Thoracic aorta (tissue), 2 donors: ENCODE results near the gene PDE7B. TPM values are rescaled to one million over a fixed set of nuclear protein-coding genes. Genes with fewer than 3 reads are reported as not detected.

Source experiments
- ATAC-seq: fragments of 150-250 bp; one replicate; pipeline ENCODE4 v1.8.0; 2017; ENCODE audit warnings: low read depth; ENCODE audit not compliant: insufficient number of reproducible peaks, low FRiP score
- DNase-seq: peaks from one replicate; pipeline ENCODE4 v3.0.0-alpha.2; 2020; ENCODE audit warnings: low spot score
- H3K27ac ChIP-seq, 2 donors: fragments of 200-600 bp; sonication (generic); 1 replicate in 1 of 2; 2 replicates in 1 of 2; pipeline ENCODE4 v1.5.1; 2016; ENCODE audit warnings: mild to moderate bottlenecking in 2 of 2, moderate library complexity in 2 of 2
- H3K27me3 ChIP-seq: fragments of 200-600 bp; sonication (generic); replicated peaks from 2 replicates; pipeline ENCODE4 v1.6.0; 2016; ENCODE audit warnings: mild to moderate bottlenecking; ENCODE audit not compliant: insufficient read depth
- H3K36me3 ChIP-seq: fragments of 200-600 bp; sonication (generic); one replicate; pipeline ENCODE4 v1.5.1; 2016
- H3K4me1 ChIP-seq, 2 donors: fragments of 200-600 bp; sonication (generic); 1 replicate in 1 of 2; 2 replicates in 1 of 2; pipeline versions ENCODE4 v1.5.1 to v1.6.0; 2016; ENCODE audit warnings: low read depth in 2 of 2, mild to moderate bottlenecking in 1 of 2; ENCODE audit not compliant: control insufficient read depth in 1 of 2
- H3K4me3 ChIP-seq: fragments of 200-600 bp; sonication (generic); 2 replicates; pipeline ENCODE4 v1.5.1; 2016; ENCODE audit warnings: mild to moderate bottlenecking
- H3K9me3 ChIP-seq: fragments of 200-600 bp; sonication (generic); 2 replicates; pipeline ENCODE4 v1.5.1; 2016
- CTCF ChIP-seq: fragments of 200-600 bp; sonication (generic); IDR thresholded peaks from one replicate; pipeline ENCODE4 v1.5.1; 2019; ENCODE audit warnings: antibody characterized with exemption
- total RNA-seq, 2 donors: library from RNA; depleted of rRNA; stranded (reverse); fragments of >200 nt; gene quantifications; one replicate each; pipeline versions ENCODE4 v1.1.0 to v1.2.3, GENCODE V29; 2016

Gene PDE7B
- total RNA-seq, 2 donors from 2014 or later: 2.6 to 13.2 TPM

GRCh38 chr6:136117081-136117480, 265.6 kb downstream of the PDE7B start:
- no peaks in the 10 kb centered on the region for H3K4me1 ChIP-seq
- TF ChIP-seq CTCF: no peak
- DNase-seq (no peak), ATAC-seq (no peak)
- H3K36me3 ChIP-seq: no peaks in the 10 kb centered on the region
- no peaks in the 10 kb centered on the region for H3K27me3 ChIP-seq
- no peaks in the 10 kb centered on the region for H3K9me3 ChIP-seq
- no peak overlapping the region for H3K27ac ChIP-seq
- no peak overlapping the region for H3K4me3 ChIP-seq

DNA sequence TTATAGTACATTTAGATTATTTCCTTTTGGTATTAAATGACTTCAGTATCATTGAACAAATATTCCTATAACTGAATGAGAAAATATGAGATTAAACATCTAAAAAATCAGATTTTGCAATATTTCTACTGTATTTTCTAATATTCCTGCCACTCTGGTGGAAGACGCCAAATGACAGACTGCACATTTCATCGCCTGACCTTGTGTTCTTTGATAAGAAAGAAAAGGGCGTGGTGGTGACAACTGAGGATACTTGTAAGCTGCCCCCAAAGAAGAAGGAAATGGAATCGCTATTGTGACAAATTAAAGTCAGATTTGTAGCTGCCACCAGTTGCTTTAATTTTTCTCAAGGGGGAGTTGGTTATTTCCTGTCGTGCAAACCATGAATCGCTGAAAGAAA, 267.3 kb downstream of the PDE7B start:
- H3K27me3 ChIP-seq: no peaks in the 10 kb centered on the region
- H3K27ac ChIP-seq: no peak overlapping the region
- H3K4me3 ChIP-seq: no peak overlapping the region
- ATAC-seq: no peak
- no peak for TF ChIP-seq CTCF
- no peaks in the 10 kb centered on the region for H3K4me1 ChIP-seq
- no peaks in the 10 kb centered on the region for H3K9me3 ChIP-seq
- DNase-seq: no peak
- H3K36me3 ChIP-seq: no peaks in the 10 kb centered on the region

- no peak overlapping the region for H3K27ac ChIP-seq
- TF ChIP-seq CTCF: no peak
- no peak for DNase-seq
Observed at GRCh38 chr6:136123468-136123867, 272.0 kb downstream of the PDE7B start.

DNA sequence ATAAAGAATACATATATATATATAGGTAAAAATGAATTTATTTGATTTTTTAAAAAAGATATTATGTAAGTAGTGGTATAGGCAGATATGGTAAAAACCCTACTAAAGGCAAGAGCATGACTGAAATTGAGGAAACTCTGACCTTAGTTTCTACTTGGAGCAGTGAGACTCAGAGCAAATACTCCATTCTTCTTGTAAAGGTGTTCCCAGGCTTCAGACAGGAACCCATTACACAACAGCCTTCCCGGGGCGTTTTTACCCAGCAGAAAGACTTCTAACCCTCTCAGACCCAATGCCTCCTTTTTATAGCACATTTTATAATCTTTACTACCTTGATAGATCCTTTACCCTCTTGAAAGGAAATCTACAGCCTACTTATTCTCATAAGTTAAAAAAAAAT, 274.1 kb downstream of the PDE7B start:
- H3K4me1 ChIP-seq: no peaks in the 10 kb centered on the region
- no peak overlapping the region for H3K27ac ChIP-seq
- no peaks in the 10 kb centered on the region for H3K36me3 ChIP-seq
- DNase-seq (no peak), ATAC-seq (no peak)
- no peak overlapping the region for H3K4me3 ChIP-seq
- no peaks in the 10 kb centered on the region for H3K27me3 ChIP-seq
- H3K9me3 ChIP-seq: no peaks in the 10 kb centered on the region
- TF ChIP-seq CTCF: no peak

More at GRCh38 chr6:136123468-136123867, 272.0 kb downstream of the PDE7B start:
- H3K4me1 ChIP-seq: no peaks in the 10 kb centered on the region
- no peaks in the 10 kb centered on the region for H3K27me3 ChIP-seq
- H3K9me3 ChIP-seq: no peaks in the 10 kb centered on the region
- ATAC-seq: no peak
- H3K36me3 ChIP-seq: no peaks in the 10 kb centered on the region
- H3K4me3 ChIP-seq: no peak overlapping the region

GRCh38 chr6:136127873-136128272, 276.4 kb downstream of the PDE7B start:
- DNase-seq (no peak), ATAC-seq (no peak)
- H3K4me3 ChIP-seq: no peak overlapping the region
- H3K4me1 ChIP-seq: no peaks in the 10 kb centered on the region
- no peaks in the 10 kb centered on the region for H3K36me3 ChIP-seq
- H3K27ac ChIP-seq: no peak overlapping the region
- TF ChIP-seq CTCF: no peak
- H3K27me3 ChIP-seq: no peaks in the 10 kb centered on the region
- no peaks in the 10 kb centered on the region for H3K9me3 ChIP-seq
